T-cell (primary cell): ENCODE results near the gene TOMM7. TPM values are rescaled to one million over a fixed set of nuclear protein-coding genes. Genes with fewer than 3 reads are reported as not detected.

ENCODE experiments used
- ATAC-seq, 4 experiments: fragments of 200-7000 bp in 3 of 4; fragments of 150-1000 bp in 1 of 4; cut with Tn5 transposase; replicated peaks in 1 of 4; 1 replicate in 3 of 4; 2 replicates in 1 of 4; pipeline ENCODE4 v1.10.0; 2021; ENCODE audit warnings: moderate library complexity in 3 of 4, mild to moderate bottlenecking in 2 of 4, moderate number of reproducible peaks in 1 of 4
- CTCF ChIA-PET, 2 donors: fragments of 300-600 bp; sonication (Branson Sonifier 250); formaldehyde crosslinking; loops; one replicate each; lab custom pipeline; 2022; ENCODE audit warnings: antibody characterized with exemption in 2 of 2; lab: Charles Lee
- POLR2A ChIA-PET, 2 donors: fragments of 300-600 bp; sonication (Branson Sonifier 250); formaldehyde crosslinking; loops; one replicate each; lab custom pipeline; 2022; ENCODE audit warnings: antibody characterized with exemption in 2 of 2; lab: Charles Lee
- DNase-seq, 35 experiments: peaks; one replicate each; pipeline versions ENCODE4 v3.0.0 to v3.0.0-alpha.2; 2013 to 2023
- H3K27ac ChIP-seq: one replicate; pipeline ENCODE4 v1.5.1; 2013; ENCODE audit warnings: low read length
- H3K27me3 ChIP-seq, 2 experiments: replicated peaks in 1 of 2; 1 replicate in 1 of 2; 2 replicates in 1 of 2; pipeline versions ENCODE4 v1.6.1 to v1.7.0; 2013; ENCODE audit warnings: low read length in 1 of 2, mixed read lengths in 1 of 2; ENCODE audit not compliant: control insufficient read depth in 2 of 2, insufficient read depth in 2 of 2; ENCODE audit errors: extremely low read depth in 1 of 2
- H3K36me3 ChIP-seq, 2 donors: 1 replicate in 1 of 2; 2 replicates in 1 of 2; pipeline versions ENCODE4 v1.6.1 to v1.7.0; 2013; ENCODE audit warnings: low read length in 1 of 2; ENCODE audit not compliant: control insufficient read depth in 2 of 2, insufficient read depth in 1 of 2; ENCODE audit errors: extremely low read depth in 1 of 2
- H3K4me1 ChIP-seq, 2 experiments: 1 replicate in 1 of 2; 2 replicates in 1 of 2; pipeline versions ENCODE4 v1.6.1 to v1.7.0; 2013; ENCODE audit warnings: low read length in 2 of 2, mixed read lengths in 1 of 2; ENCODE audit not compliant: insufficient read depth in 2 of 2, control insufficient read depth in 1 of 2; ENCODE audit errors: extremely low read depth in 1 of 2
- H3K4me3 ChIP-seq, 2 donors: 1 replicate in 1 of 2; 2 replicates in 1 of 2; pipeline versions ENCODE4 v1.5.1 to v1.7.0; 2013; ENCODE audit warnings: mild to moderate bottlenecking in 2 of 2, low read length in 1 of 2, moderate library complexity in 1 of 2; ENCODE audit not compliant: control insufficient read depth in 1 of 2; ENCODE audit errors: extremely low read depth in 1 of 2
- H3K9me3 ChIP-seq: 2 replicates; pipeline ENCODE4 v1.7.0; 2013
- H3K27ac Mint-ChIP-seq, 2 donors: one replicate each; pipeline ENCODE4 v1.8.0; 2020 to 2021; ENCODE audit warnings: mild to moderate bottlenecking in 2 of 2, mixed read lengths in 2 of 2
- H3K27me3 Mint-ChIP-seq, 2 donors: one replicate each; pipeline ENCODE4 v1.8.0; 2021 to 2022; ENCODE audit warnings: mixed read lengths in 2 of 2
- H3K36me3 Mint-ChIP-seq: one replicate; pipeline ENCODE4 v1.8.0; 2021; ENCODE audit warnings: mixed read lengths
- H3K4me1 Mint-ChIP-seq, 3 donors: one replicate each; pipeline ENCODE4 v1.8.0; 2020 to 2022; ENCODE audit warnings: mixed read lengths in 3 of 3, mild to moderate bottlenecking in 1 of 3
- H3K4me3 Mint-ChIP-seq, 3 donors: one replicate each; pipeline ENCODE4 v1.8.0; 2020 to 2022; ENCODE audit warnings: mild to moderate bottlenecking in 3 of 3, mixed read lengths in 3 of 3, moderate library complexity in 3 of 3
- H3K9me3 Mint-ChIP-seq, 3 donors: one replicate each; pipeline ENCODE4 v1.8.0; 2020 to 2022; ENCODE audit warnings: mixed read lengths in 3 of 3
- WGBS: methylation state at CpG from one replicate; pipeline ENCODE4 v1.1.5; 2013; ENCODE audit warnings: missing lambda C conversion rate; ENCODE audit not compliant: insufficient coverage; 5-methylcytosine and 5-hydroxymethylcytosine counted together
- total RNA-seq, 35 experiments: library from RNA in 6 of 35; stranded (reverse) in 6 of 35; fragments of 120-200 nt in 1 of 35; gene quantifications; one replicate each; pipeline versions ENCODE4 v1.2.1 to v1.2.4 and lab custom pipeline; 2013 to 2026

TOMM7 gene
- total RNA-seq, 5 donors from 2014 or later (not counting 1 experiment from before 2014, with no cell fraction given), result 532 to 695 (median 613) TPM

DNA sequence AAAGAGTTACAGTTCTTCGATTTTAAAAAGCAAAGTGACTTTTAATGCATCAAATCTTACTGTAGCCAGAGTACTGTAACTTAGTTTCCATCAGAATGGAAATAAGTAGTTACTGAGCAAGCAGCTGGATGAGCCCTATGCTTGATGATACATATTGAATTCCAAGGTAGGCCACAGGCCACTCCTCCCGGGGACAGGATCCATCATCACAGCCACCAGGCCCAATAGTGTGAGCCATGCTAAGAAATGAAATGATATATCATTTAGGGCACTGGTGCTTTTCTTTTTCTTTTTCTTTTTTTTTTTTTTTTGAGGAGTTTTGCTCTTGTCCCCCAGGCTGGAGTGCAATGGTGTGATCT is 42.9 kb upstream of the TOMM7 start:
- H3K9me3 ChIP-seq, result no peaks in the 10 kb centered on the region
- no peak overlapping the region for H3K4me3 ChIP-seq
- H3K4me1 Mint-ChIP-seq, result peaks cover 2 to 11% (median 3%) of the 10 kb centered on the region in 3 donors
- peaks cover 34% of the 10 kb centered on the region for H3K36me3 Mint-ChIP-seq
- no peak overlapping the region for H3K4me3 Mint-ChIP-seq
- no peak for ATAC-seq
- H3K9me3 Mint-ChIP-seq, result no peaks in the 10 kb centered on the region
- no peak overlapping the region for H3K27ac Mint-ChIP-seq
- no CpG with 5 or more reads among the region's 2 CpGs for WGBS
- H3K36me3 ChIP-seq, result no peaks in the 10 kb centered on the region
- no peak overlapping the region for H3K27ac ChIP-seq
- ChIA-PET POLR2A (no interaction called here), CTCF (interaction anchor here in 1 of 2 donors (1.2 kb wide), 1 partner anchor 12 kb away, joined by 3 read pairs; no protein-coding TSS in a partner anchor)
- H3K27me3 Mint-ChIP-seq, result no peaks in the 10 kb centered on the region
- H3K27me3 ChIP-seq, result no peaks in the 10 kb centered on the region
- no peaks in the 10 kb centered on the region for H3K4me1 ChIP-seq
- DNase-seq, result no peak

GRCh38 chr7:22864855-22865601 is 42.4 kb upstream of the TOMM7 start:
- Mint-ChIP-seq H3K27ac (no peak overlapping the region), H3K27me3 (no peaks in the 10 kb centered on the region), H3K4me1 (peaks cover 2 to 11% (median 3%) of the 10 kb centered on the region in 3 donors), H3K4me3 (no peak overlapping the region), H3K36me3 (peaks cover 28% of the 10 kb centered on the region), H3K9me3 (no peaks in the 10 kb centered on the region)
- no peaks in the 10 kb centered on the region for H3K4me1 ChIP-seq
- ChIA-PET CTCF (interaction anchor here in 1 of 2 donors (1.2 kb wide), 1 partner anchor 12 kb away, joined by 3 read pairs; no protein-coding TSS in a partner anchor), POLR2A (no interaction called here)
- no peak overlapping the region for H3K27ac ChIP-seq
- no peak overlapping the region for H3K4me3 ChIP-seq
- WGBS, result 96% methylated on average over 4 of the region's 7 CpGs
- ATAC-seq (no peak), DNase-seq (no peak)
- H3K36me3 ChIP-seq, result no peaks in the 10 kb centered on the region
- H3K27me3 ChIP-seq, result no peaks in the 10 kb centered on the region
- no peaks in the 10 kb centered on the region for H3K9me3 ChIP-seq

GRCh38 chr7:22864301-22864700 is 41.7 kb upstream of the TOMM7 start:
- Histone ChIP-seq H3K27ac (no peak overlapping the region), H3K9me3 (no peaks in the 10 kb centered on the region), H3K4me1 (no peaks in the 10 kb centered on the region), H3K36me3 (peaks cover 0 to 1% of the 10 kb centered on the region in 2 donors), H3K27me3 (no peaks in the 10 kb centered on the region), H3K4me3 (no peak overlapping the region)
- H3K27ac Mint-ChIP-seq, result no peak overlapping the region
- H3K4me3 Mint-ChIP-seq, result no peak overlapping the region
- H3K36me3 Mint-ChIP-seq, result peaks cover 26% of the 10 kb centered on the region
- H3K4me1 Mint-ChIP-seq, result peaks cover 2 to 11% (median 3%) of the 10 kb centered on the region in 3 donors
- no peak for ATAC-seq
- H3K9me3 Mint-ChIP-seq, result no peaks in the 10 kb centered on the region
- DNase-seq, result no peak
- 100% methylated on average over 1 of the region's 1 CpG for WGBS
- CTCF ChIA-PET, result no interaction called here
- H3K27me3 Mint-ChIP-seq, result no peaks in the 10 kb centered on the region
- POLR2A ChIA-PET, result no interaction called here

DNA sequence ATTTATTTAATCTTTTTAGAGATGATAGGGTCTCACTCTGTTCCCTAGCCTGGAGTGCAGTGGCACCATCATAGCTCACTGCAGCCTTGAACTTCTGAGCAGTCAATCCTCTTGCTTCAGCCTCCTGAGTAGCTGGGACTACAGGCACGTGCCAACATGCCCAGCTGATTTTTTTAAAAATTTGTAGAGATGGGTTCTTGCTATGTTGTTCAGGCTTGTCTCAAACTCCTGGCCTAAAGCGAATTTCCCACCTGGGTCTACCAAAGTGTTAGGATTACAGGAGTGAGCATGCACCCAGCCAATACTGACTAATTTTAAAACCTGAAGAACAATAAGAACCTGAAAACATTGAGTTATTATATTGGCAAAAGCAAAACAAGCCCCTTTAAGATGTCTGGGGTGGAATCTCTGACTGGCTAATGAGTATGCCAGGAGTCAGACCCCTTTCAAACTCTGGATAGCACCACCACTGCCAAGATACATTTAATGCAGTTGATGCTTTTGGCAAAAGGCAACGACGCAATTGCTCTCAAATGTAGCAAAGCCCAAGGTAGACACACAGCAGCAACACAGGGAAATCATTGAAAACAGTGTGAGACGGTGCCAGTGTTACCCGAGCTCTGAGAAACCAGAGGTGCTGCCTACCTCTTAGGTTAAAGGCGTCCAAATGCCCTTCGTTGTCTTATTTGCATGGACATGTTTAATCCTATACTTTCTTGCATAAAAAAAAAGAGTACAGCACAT is 40.7 kb upstream of the TOMM7 start:
- POLR2A ChIA-PET, result no interaction called here
- no peak for ATAC-seq
- 96% methylated on average over 4 of the region's 8 CpGs for WGBS

GRCh38 chr7:22861576-22861975 is 38.9 kb upstream of the TOMM7 start:
- Histone ChIP-seq H3K4me3 (no peak overlapping the region), H3K4me1 (no peaks in the 10 kb centered on the region), H3K27ac (no peak overlapping the region), H3K27me3 (no peaks in the 10 kb centered on the region), H3K36me3 (peaks cover 3 to 11% of the 10 kb centered on the region in 2 donors), H3K9me3 (no peaks in the 10 kb centered on the region)
- Mint-ChIP-seq H3K4me1 (peaks cover 5 to 6% (median 6%) of the 10 kb centered on the region in 3 donors), H3K36me3 (peaks cover 23% of the 10 kb centered on the region), H3K9me3 (no peaks in the 10 kb centered on the region), H3K27me3 (no peaks in the 10 kb centered on the region), H3K4me3 (no peak overlapping the region), H3K27ac (no peak overlapping the region)
- WGBS, result no CpG with 5 or more reads among the region's 2 CpGs
- CTCF ChIA-PET, result interaction anchor here in 1 of 2 donors (0.6 to 1.6 kb wide), 2 partner anchors 35 to 64 kb away, joined by 3 read pairs; no protein-coding TSS in a partner anchor
- POLR2A ChIA-PET, result no interaction called here
- DNase-seq (no peak), ATAC-seq (no peak)

More for the DNA sequence above, 40.7 kb upstream of the TOMM7 start:
- H3K27ac Mint-ChIP-seq, result no peak overlapping the region
- peaks cover 2 to 6% (median 3%) of the 10 kb centered on the region in 3 donors for H3K4me1 Mint-ChIP-seq
- no peaks in the 10 kb centered on the region for H3K9me3 Mint-ChIP-seq
- no peak for DNase-seq
- CTCF ChIA-PET, result interaction anchor here in 1 of 2 donors (0.5 kb wide), 1 partner anchor 873 kb away, joined by 4 read pairs; no protein-coding TSS in a partner anchor
- Histone ChIP-seq H3K27ac (no peak overlapping the region), H3K4me1 (no peaks in the 10 kb centered on the region), H3K27me3 (no peaks in the 10 kb centered on the region), H3K9me3 (no peaks in the 10 kb centered on the region), H3K36me3 (peaks cover 3 to 11% of the 10 kb centered on the region in 2 donors), H3K4me3 (no peak overlapping the region)
- no peak overlapping the region for H3K4me3 Mint-ChIP-seq
- H3K27me3 Mint-ChIP-seq, result no peaks in the 10 kb centered on the region
- H3K36me3 Mint-ChIP-seq, result peaks cover 26% of the 10 kb centered on the region

DNA sequence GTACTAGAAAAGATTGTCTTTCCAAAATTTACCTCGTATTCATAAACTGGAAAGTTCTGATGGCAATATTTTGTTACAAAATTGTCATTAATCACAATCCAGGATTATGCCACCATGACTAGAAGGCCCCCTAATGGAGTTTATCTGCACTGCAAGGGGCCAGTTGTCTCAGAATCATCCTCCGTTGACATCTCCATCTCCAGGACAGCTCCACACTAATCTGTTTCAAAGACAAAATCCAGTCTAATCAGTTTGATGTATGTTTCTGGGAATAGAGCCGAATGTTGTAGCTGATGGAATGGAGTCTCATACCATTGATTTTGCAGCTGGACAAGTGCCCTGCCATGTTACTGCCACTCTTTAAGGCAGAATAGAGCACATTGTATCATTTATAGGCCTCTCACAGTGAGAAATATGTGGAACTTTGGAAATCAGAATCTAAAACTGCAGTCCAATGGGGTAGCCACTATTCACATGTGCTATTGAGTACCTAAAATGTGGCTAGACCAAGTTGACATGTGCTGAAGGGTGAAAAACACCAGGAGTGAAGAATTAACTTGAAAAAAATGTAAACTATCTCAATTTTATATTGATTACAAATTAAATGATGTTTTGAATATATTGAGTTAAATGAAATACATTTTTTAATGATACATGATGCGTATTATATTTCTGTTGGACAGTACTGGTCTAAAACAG is 38.3 kb upstream of the TOMM7 start:
- CTCF ChIA-PET, result interaction anchor here in 1 of 2 donors (0.6 to 1.6 kb wide), 3 partner anchors 8 to 63 kb away, joined by 3 read pairs; no protein-coding TSS in a partner anchor
- Histone ChIP-seq H3K27ac (no peak overlapping the region), H3K36me3 (peaks cover 3 to 11% of the 10 kb centered on the region in 2 donors), H3K9me3 (no peaks in the 10 kb centered on the region), H3K27me3 (no peaks in the 10 kb centered on the region), H3K4me1 (no peaks in the 10 kb centered on the region), H3K4me3 (no peak overlapping the region)
- Mint-ChIP-seq H3K27me3 (no peaks in the 10 kb centered on the region), H3K36me3 (peaks cover 22% of the 10 kb centered on the region), H3K4me1 (peaks cover 9 to 12% (median 9%) of the 10 kb centered on the region in 3 donors), H3K4me3 (no peak overlapping the region), H3K27ac (no peak overlapping the region), H3K9me3 (no peaks in the 10 kb centered on the region)
- ATAC-seq (peak in 3 of 4 experiments; percentile 47 to 66 (median 55)), DNase-seq (peak in 11 of 35 experiments; percentile 5 to 50 (median 11))
- POLR2A ChIA-PET, result interaction anchor here in 1 of 2 donors (0.6 kb wide), 1 partner anchor 412 kb away, joined by 3 read pairs; no protein-coding TSS in a partner anchor
- WGBS, result 100% methylated on average over 1 of the region's 4 CpGs
